Measurements from ENCODE around the gene LSAMP.
"Not testable (repeated sequence)": the region's sequence is repeated elsewhere in the genome, so short reads cannot be mapped to it uniquely, and the experiment has no call there.

The LSAMP gene

DNA sequence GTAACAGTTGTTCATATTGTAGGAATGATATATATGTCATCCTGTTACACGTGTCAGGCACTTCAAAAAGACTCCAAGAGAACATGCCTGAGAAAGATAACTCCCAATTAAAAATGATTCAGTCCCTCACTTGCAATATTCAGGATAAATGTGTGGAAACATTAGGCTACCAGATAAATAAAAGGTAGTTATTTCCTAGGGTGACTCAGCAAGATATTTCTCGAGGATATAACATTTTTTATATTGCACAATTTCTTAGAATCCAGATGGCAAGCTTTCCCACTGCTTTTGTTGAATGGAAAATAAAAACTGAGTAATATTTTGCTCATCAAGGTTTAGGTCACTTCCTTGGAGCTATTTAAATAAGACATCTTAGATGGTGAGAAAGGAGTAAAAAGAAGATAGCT lies 640.6 kb downstream of the LSAMP start:
- Histone ChIP-seq H3K9me3 (ENCODE audit: severe bottlenecking) (no peaks in the 10 kb centered on the region), H3K36me3 (ENCODE audit: low read depth) (no peaks in the 10 kb centered on the region), H3K27ac (ENCODE audit: poor library complexity, severe bottlenecking) (peak overlapping the region; percentile 95), H3K4me1 (ENCODE audit: insufficient read depth, poor library complexity, severe bottlenecking) (peaks cover 36% of the 10 kb centered on the region), H3K4me3 (ENCODE audit: severe bottlenecking) (no peak overlapping the region), H3K27me3 (ENCODE audit: insufficient read depth, poor library complexity, severe bottlenecking) (no peaks in the 10 kb centered on the region)
- DNase-seq (ENCODE audit: low spot score) (no peak), ATAC-seq (ENCODE audit: low read depth) (peak; percentile 82)
- TF ChIP-seq, protein P1, sequence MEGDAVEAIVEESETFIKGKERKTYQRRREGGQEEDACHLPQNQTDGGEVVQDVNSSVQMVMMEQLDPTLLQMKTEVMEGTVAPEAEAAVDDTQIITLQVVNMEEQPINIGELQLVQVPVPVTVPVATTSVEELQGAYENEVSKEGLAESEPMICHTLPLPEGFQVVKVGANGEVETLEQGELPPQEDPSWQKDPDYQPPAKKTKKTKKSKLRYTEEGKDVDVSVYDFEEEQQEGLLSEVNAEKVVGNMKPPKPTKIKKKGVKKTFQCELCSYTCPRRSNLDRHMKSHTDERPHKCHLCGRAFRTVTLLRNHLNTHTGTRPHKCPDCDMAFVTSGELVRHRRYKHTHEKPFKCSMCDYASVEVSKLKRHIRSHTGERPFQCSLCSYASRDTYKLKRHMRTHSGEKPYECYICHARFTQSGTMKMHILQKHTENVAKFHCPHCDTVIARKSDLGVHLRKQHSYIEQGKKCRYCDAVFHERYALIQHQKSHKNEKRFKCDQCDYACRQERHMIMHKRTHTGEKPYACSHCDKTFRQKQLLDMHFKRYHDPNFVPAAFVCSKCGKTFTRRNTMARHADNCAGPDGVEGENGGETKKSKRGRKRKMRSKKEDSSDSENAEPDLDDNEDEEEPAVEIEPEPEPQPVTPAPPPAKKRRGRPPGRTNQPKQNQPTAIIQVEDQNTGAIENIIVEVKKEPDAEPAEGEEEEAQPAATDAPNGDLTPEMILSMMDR (IDR thresholded peaks at IDR 0.05; ENCODE audit: poor library complexity, severe bottlenecking), result no peak

DNA sequence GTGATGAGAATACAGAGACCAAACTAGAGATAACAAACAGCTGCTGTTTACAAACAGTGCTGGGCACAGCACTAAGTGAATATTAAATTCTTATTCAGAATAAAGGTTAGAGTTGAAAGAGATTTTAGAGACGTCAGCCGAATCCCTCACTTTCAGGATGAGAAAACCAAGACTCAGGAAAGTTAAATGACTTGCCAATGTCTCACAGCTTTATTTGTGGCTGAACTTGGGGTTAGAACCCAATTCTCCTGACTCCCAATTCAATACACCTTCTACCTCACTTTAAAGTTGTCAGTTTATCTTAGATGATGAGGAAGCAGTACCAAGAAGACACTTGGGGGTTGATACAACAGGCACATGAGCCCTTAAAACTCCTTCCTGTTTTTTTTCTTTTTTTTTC lies 641.1 kb downstream of the LSAMP start:
- no peak; the same call in 2 of the 3 replicates for ATAC-seq (ENCODE audit: low read depth)
- Histone ChIP-seq H3K4me1 (ENCODE audit: insufficient read depth, poor library complexity, severe bottlenecking) (peaks cover 38% of the 10 kb centered on the region), H3K27ac (ENCODE audit: poor library complexity, severe bottlenecking) (peak overlapping the region; percentile 95), H3K36me3 (ENCODE audit: low read depth) (no peaks in the 10 kb centered on the region), H3K9me3 (ENCODE audit: severe bottlenecking) (no peaks in the 10 kb centered on the region), H3K27me3 (ENCODE audit: insufficient read depth, poor library complexity, severe bottlenecking) (no peaks in the 10 kb centered on the region), H3K4me3 (ENCODE audit: severe bottlenecking) (no peak overlapping the region)
- TF ChIP-seq, protein P1 (IDR thresholded peaks at IDR 0.05; ENCODE audit: poor library complexity, severe bottlenecking), result no peak
- no peak for DNase-seq (ENCODE audit: low spot score)

- H3K27ac ChIP-seq (ENCODE audit: poor library complexity, severe bottlenecking), result peak overlapping the region; percentile 95
Observed at GRCh38 chr3:115803661-115804060, 641.6 kb downstream of the LSAMP start.

GRCh38 chr3:115800489-115801075 lies 644.7 kb downstream of the LSAMP start:
- Histone ChIP-seq H3K4me3 (ENCODE audit: severe bottlenecking) (no peak overlapping the region), H3K27ac (ENCODE audit: poor library complexity, severe bottlenecking) (peak overlapping the region; percentile 64), H3K27me3 (ENCODE audit: insufficient read depth, poor library complexity, severe bottlenecking) (no peaks in the 10 kb centered on the region), H3K9me3 (ENCODE audit: severe bottlenecking) (no peaks in the 10 kb centered on the region), H3K36me3 (ENCODE audit: low read depth) (no peaks in the 10 kb centered on the region), H3K4me1 (ENCODE audit: insufficient read depth, poor library complexity, severe bottlenecking) (peaks cover 37% of the 10 kb centered on the region)
- TF ChIP-seq, protein P1 (IDR thresholded peaks at IDR 0.05; ENCODE audit: poor library complexity, severe bottlenecking), result no peak
- peak; percentile 71 for ATAC-seq (ENCODE audit: low read depth)
- DNase-seq (ENCODE audit: low spot score), result no peak

More at GRCh38 chr3:115803661-115804060, 641.6 kb downstream of the LSAMP start:
- Histone ChIP-seq H3K27me3 (ENCODE audit: insufficient read depth, poor library complexity, severe bottlenecking) (no peaks in the 10 kb centered on the region), H3K9me3 (ENCODE audit: severe bottlenecking) (no peaks in the 10 kb centered on the region), H3K4me1 (ENCODE audit: insufficient read depth, poor library complexity, severe bottlenecking) (peaks cover 38% of the 10 kb centered on the region), H3K4me3 (ENCODE audit: severe bottlenecking) (no peak overlapping the region), H3K36me3 (ENCODE audit: low read depth) (no peaks in the 10 kb centered on the region)
- ATAC-seq (ENCODE audit: low read depth), result no peak
- no peak for DNase-seq (ENCODE audit: low spot score)
- TF ChIP-seq, protein P1 (IDR thresholded peaks at IDR 0.05; ENCODE audit: poor library complexity, severe bottlenecking), result no peak

- peak; percentile 52 for ATAC-seq (ENCODE audit: low read depth)
- Histone ChIP-seq H3K4me1 (ENCODE audit: insufficient read depth, poor library complexity, severe bottlenecking) (peaks cover 32% of the 10 kb centered on the region), H3K27ac (ENCODE audit: poor library complexity, severe bottlenecking) (peak overlapping the region; percentile 64)
- H3K27me3 ChIP-seq (ENCODE audit: insufficient read depth, poor library complexity, severe bottlenecking); H3K9me3 ChIP-seq (ENCODE audit: severe bottlenecking); H3K36me3 ChIP-seq (ENCODE audit: low read depth); DNase-seq (ENCODE audit: low spot score); H3K4me3 ChIP-seq (ENCODE audit: severe bottlenecking): not testable (repeated sequence)
Observed at GRCh38 chr3:115800065-115800464, 645.2 kb downstream of the LSAMP start.

Measured in RWPE2 (cell line).